ENCODE results near the gene SYNE3.

The SYNE3 gene

GRCh38 chr14:95474941-95475340 is 41.5 kb downstream of the SYNE3 start:
- DNase-seq (ENCODE audit: low read depth), result no peak

GRCh38 chr14:95474486-95474885 is 42.0 kb downstream of the SYNE3 start:
- DNase-seq (ENCODE audit: low read depth), result no peak

- no peak for DNase-seq (ENCODE audit: low read depth)
Observed at GRCh38 chr14:95472819-95473251, 43.6 kb downstream of the SYNE3 start.

GRCh38 chr14:95471476-95471875 is 45.0 kb downstream of the SYNE3 start:
- DNase-seq (ENCODE audit: low read depth), result no peak

GRCh38 chr14:95471016-95471415 is 45.4 kb downstream of the SYNE3 start:
- no peak for DNase-seq (ENCODE audit: low read depth)

- no peak for DNase-seq (ENCODE audit: low read depth)
Observed at GRCh38 chr14:95469134-95469481, 47.3 kb downstream of the SYNE3 start.

GRCh38 chr14:95468448-95469133 is 47.9 kb downstream of the SYNE3 start:
- no peak for DNase-seq (ENCODE audit: low read depth)

- no peak for DNase-seq (ENCODE audit: low read depth)
Observed at GRCh38 chr14:95467657-95468056, 48.8 kb downstream of the SYNE3 start.

- DNase-seq (ENCODE audit: low read depth), result no peak
Observed at GRCh38 chr14:95467232-95467631, 49.2 kb downstream of the SYNE3 start.

Measured in HS-27A (cell line).